GM23338 (cell line): ENCODE data around the gene SCFD1. TPM values are rescaled to one million over a fixed set of nuclear protein-coding genes. Genes with fewer than 3 reads are reported as not detected.

Experiments
- ATAC-seq: fragments of 200-7000 bp; cut with Tn5 transposase; 3 replicates; pipeline ENCODE4 v1.9.1; 2020
- DNase-seq: peaks from one replicate; pipeline ENCODE4 v3.0.0-alpha.2; 2015; ENCODE audit warnings: low spot score
- H2AFZ ChIP-seq: fragments of 200-600 bp; sonication (generic); 2 replicates; pipeline ENCODE4 v1.8.0; 2016; ENCODE audit warnings: antibody characterized with exemption, mild to moderate bottlenecking, moderate library complexity
- H3F3A ChIP-seq: fragments of 200-600 bp; sonication (generic); replicated peaks from 2 replicates; pipeline ENCODE4 v1.8.0; 2017; ENCODE audit warnings: antibody characterized with exemption, mixed run types, low read depth
- H3K27ac ChIP-seq: fragments of 200-600 bp; sonication (generic); 2 replicates; pipeline ENCODE4 v1.6.1; 2016; ENCODE audit warnings: low read depth
- H3K27me3 ChIP-seq: fragments of 200-600 bp; sonication (generic); 2 replicates; pipeline ENCODE4 v1.8.0; 2016; ENCODE audit warnings: mild to moderate bottlenecking, mixed run types, moderate library complexity; ENCODE audit not compliant: insufficient read depth
- H3K36me3 ChIP-seq: fragments of 200-600 bp; sonication (generic); 2 replicates; pipeline ENCODE4 v1.8.0; 2016; ENCODE audit warnings: mild to moderate bottlenecking; ENCODE audit not compliant: insufficient read depth
- H3K4me1 ChIP-seq: fragments of 200-600 bp; sonication (generic); 2 replicates; pipeline ENCODE4 v1.8.0; 2016; ENCODE audit warnings: mild to moderate bottlenecking, moderate library complexity; ENCODE audit not compliant: insufficient read depth
- H3K4me2 ChIP-seq: fragments of 200-600 bp; sonication (generic); 2 replicates; pipeline ENCODE4 v1.7.1; 2017; ENCODE audit warnings: mixed run types
- H3K4me3 ChIP-seq: fragments of 200-600 bp; sonication (generic); 2 replicates; pipeline ENCODE4 v1.6.1; 2016; ENCODE audit warnings: mixed run types
- H3K79me2 ChIP-seq: fragments of 200-600 bp; sonication (generic); replicated peaks from 2 replicates; pipeline ENCODE4 v1.8.0; 2017; ENCODE audit warnings: mild to moderate bottlenecking; ENCODE audit not compliant: insufficient read depth
- H3K9me2 ChIP-seq: fragments of 200-600 bp; sonication (generic); 2 replicates; pipeline ENCODE4 v1.8.0; 2017; ENCODE audit not compliant: insufficient read depth
- H4K20me1 ChIP-seq: fragments of 200-600 bp; sonication (generic); replicated peaks from 2 replicates; pipeline ENCODE4 v1.8.0; 2017; ENCODE audit warnings: mild to moderate bottlenecking; ENCODE audit not compliant: insufficient read depth
- H3K27ac Mint-ChIP-seq: 2 replicates; pipeline ENCODE4 v1.8.0; 2020; ENCODE audit warnings: inconsistent platforms, mild to moderate bottlenecking, moderate library complexity, mixed read lengths
- H3K27me3 Mint-ChIP-seq: 3 replicates; pipeline ENCODE4 v1.8.0; 2022; ENCODE audit warnings: low read depth, mild to moderate bottlenecking, moderate library complexity, mixed read lengths, inconsistent platforms; ENCODE audit not compliant: insufficient read depth, poor library complexity
- H3K36me3 Mint-ChIP-seq: 3 replicates; pipeline ENCODE4 v1.8.0; 2021; ENCODE audit warnings: low read depth, mild to moderate bottlenecking, inconsistent platforms, moderate library complexity, mixed read lengths
- H3K4me1 Mint-ChIP-seq: 3 replicates; pipeline ENCODE4 v1.8.0; 2020; ENCODE audit warnings: mild to moderate bottlenecking, inconsistent platforms, mixed read lengths
- H3K4me3 Mint-ChIP-seq: 3 replicates; pipeline ENCODE4 v1.8.0; 2021; ENCODE audit warnings: moderate library complexity, mild to moderate bottlenecking, inconsistent platforms, mixed read lengths
- H3K9me3 Mint-ChIP-seq: 3 replicates; pipeline ENCODE4 v1.8.0; 2020; ENCODE audit warnings: moderate library complexity, mild to moderate bottlenecking, inconsistent platforms, mixed read lengths
- EZH2 ChIP-seq: fragments of 200-600 bp; sonication (generic); IDR thresholded peaks from one replicate; pipeline ENCODE4 v1.8.0; 2017; ENCODE audit warnings: antibody characterized with exemption, mild to moderate bottlenecking, low read depth; ENCODE audit not compliant: unreplicated experiment
- EZH2phosphoT487 ChIP-seq: fragments of 200-600 bp; sonication (generic); IDR thresholded peaks from one replicate; pipeline ENCODE4 v1.8.1; 2018; ENCODE audit warnings: antibody characterized with exemption; ENCODE audit not compliant: unreplicated experiment
- JUNB ChIP-seq: IDR thresholded peaks from one replicate; pipeline ENCODE4 v1.6.1; 2016; ENCODE audit warnings: antibody characterized with exemption; ENCODE audit not compliant: unreplicated experiment
- NANOG ChIP-seq: IDR thresholded peaks from 2 replicates; pipeline ENCODE4 v1.6.1; 2016; ENCODE audit warnings: antibody characterized with exemption, borderline replicate concordance
- POLR2AphosphoS5 ChIP-seq: IDR thresholded peaks from 2 replicates; pipeline ENCODE4 v1.6.1; 2016; ENCODE audit warnings: antibody characterized with exemption, low read depth
- ZNF114 ChIP-seq: fragments of 250-450 bp; sonication (Bioruptor Pico); IDR thresholded peaks from 2 replicates; pipeline ENCODE4 v1.5.0; 2020; ENCODE audit warnings: mild to moderate bottlenecking, moderate library complexity
- ZNF331 ChIP-seq: fragments of 250-450 bp; sonication (Bioruptor Pico); IDR thresholded peaks from 2 replicates; pipeline ENCODE4 v1.5.0; 2020; ENCODE audit warnings: low read depth, mild to moderate bottlenecking, moderate library complexity
- polyA plus RNA-seq: library from polyadenylated mRNA; unstranded; fragments of >200 nt; fragmentation: Nextera tagmentation; extraction: Ambion mirVana; gene quantifications from 2 replicates; pipeline ENCODE4 v1.2.1, GENCODE V29; 2016
- total RNA-seq: library from RNA; depleted of rRNA; stranded (reverse); fragments of >200 nt; shearing (Covaris generic); gene quantifications from 2 replicates; pipeline ENCODE4 v1.2.3, GENCODE V29; 2014
- TF ChIP-seq, protein P1 (sequence below): IDR thresholded peaks from 2 replicates; pipeline ENCODE4 v1.6.1; 2016; ENCODE audit warnings: antibody characterized with exemption
- TF ChIP-seq, protein P2 (sequence below), 2 experiments: fragments of 200-600 bp in 1 of 2; sonication (generic) in 1 of 2; conservative IDR thresholded peaks; 2 replicates each; pipeline versions ENCODE4 v1.5.1 to v1.6.1; 2016 to 2017; ENCODE audit warnings: antibody characterized with exemption in 2 of 2, low read depth in 2 of 2, mild to moderate bottlenecking in 2 of 2, moderate library complexity in 1 of 2
- TF ChIP-seq, protein P3 (sequence below): fragments of 250-450 bp; sonication (Bioruptor Pico); IDR thresholded peaks from 2 replicates; pipeline ENCODE4 v1.5.0; 2020; ENCODE audit warnings: mild to moderate bottlenecking, moderate library complexity
- TF ChIP-seq, protein P4 (sequence below): IDR thresholded peaks from one replicate; pipeline ENCODE4 v1.6.1; 2018; ENCODE audit warnings: antibody characterized with exemption; ENCODE audit not compliant: unreplicated experiment

The SCFD1 gene
- total and polyA plus RNA-seq, 2 experiments from 2014 or later = 77.6 to 110 TPM

DNA sequence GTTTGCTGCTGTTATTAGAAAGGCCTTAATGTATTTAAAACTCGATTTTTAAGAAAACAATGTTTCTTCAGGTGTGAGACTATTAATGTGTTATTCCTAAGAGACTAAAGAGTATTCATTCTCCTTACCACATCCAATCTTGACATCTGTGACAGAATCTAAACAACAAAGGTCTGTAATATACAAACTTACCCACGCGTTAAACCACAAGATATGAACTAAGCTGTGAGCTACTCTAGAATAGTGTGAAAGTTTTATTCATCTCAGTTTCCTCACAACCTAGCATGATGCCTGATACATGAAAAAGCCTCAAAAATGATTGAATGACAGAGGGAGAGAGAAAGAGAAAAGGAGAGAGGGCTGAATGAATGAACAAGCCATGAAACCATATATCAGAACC, 135.0 kb downstream of the SCFD1 start (continued):
- TF ChIP-seq, protein P1, sequence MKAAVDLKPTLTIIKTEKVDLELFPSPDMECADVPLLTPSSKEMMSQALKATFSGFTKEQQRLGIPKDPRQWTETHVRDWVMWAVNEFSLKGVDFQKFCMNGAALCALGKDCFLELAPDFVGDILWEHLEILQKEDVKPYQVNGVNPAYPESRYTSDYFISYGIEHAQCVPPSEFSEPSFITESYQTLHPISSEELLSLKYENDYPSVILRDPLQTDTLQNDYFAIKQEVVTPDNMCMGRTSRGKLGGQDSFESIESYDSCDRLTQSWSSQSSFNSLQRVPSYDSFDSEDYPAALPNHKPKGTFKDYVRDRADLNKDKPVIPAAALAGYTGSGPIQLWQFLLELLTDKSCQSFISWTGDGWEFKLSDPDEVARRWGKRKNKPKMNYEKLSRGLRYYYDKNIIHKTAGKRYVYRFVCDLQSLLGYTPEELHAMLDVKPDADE = no peak
- TF ChIP-seq JUNB = no peak
- no peak for TF ChIP-seq NANOG
- TF ChIP-seq, protein P2, sequence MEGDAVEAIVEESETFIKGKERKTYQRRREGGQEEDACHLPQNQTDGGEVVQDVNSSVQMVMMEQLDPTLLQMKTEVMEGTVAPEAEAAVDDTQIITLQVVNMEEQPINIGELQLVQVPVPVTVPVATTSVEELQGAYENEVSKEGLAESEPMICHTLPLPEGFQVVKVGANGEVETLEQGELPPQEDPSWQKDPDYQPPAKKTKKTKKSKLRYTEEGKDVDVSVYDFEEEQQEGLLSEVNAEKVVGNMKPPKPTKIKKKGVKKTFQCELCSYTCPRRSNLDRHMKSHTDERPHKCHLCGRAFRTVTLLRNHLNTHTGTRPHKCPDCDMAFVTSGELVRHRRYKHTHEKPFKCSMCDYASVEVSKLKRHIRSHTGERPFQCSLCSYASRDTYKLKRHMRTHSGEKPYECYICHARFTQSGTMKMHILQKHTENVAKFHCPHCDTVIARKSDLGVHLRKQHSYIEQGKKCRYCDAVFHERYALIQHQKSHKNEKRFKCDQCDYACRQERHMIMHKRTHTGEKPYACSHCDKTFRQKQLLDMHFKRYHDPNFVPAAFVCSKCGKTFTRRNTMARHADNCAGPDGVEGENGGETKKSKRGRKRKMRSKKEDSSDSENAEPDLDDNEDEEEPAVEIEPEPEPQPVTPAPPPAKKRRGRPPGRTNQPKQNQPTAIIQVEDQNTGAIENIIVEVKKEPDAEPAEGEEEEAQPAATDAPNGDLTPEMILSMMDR (conservative IDR thresholded peaks at IDR 0.05; ENCODE audit: low read depth in 2 of 2) = no peak
- TF ChIP-seq ZNF331 (CRISPR knock-in tag) = no peak

DNA sequence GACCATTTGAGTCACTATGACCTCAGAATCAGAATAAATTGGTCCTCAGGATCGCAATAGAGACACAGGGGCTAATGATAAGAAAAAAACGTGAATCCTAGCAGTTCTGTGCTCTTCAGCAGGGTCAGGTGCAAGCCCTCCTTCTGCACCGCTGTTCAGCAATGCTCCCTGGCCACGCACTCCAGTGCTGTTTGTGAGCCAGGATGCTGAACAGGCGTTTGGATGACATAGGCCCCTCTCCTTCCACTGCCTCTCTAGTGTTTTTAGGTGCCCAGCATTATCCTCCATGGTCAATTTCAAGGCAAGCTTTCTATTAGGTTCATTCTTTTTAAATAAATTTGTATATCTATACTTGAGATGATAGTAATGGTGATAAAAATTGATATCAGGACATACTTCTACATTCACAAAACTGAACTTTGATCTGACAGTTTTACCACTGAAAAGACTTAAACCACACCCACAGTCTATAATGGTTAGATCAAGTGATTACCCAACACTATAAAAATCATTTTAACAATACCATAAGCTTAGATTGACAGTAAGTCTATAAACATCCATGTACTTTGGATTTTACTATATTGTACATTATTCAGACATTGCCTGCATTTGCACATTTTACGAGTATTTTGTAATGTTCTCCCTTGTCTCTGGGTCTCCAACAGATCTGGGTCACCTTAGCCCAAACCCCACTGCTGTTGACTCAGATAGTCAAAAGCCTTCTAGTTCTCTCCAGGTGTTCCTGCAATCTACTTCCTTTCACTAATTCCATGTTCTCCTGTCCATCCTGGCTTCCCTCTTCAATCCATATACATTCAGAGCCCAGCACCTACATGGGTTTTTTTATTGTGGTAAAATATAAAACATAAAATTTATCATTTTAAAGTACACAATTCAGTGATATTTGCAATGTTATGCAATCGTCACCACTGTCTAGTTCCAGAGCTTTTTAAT, 137.3 kb downstream of the SCFD1 start:
- ATAC-seq (no peak), DNase-seq (no peak)
- no peak overlapping the region for H2AFZ ChIP-seq
- H4K20me1 ChIP-seq = no peaks in the 10 kb centered on the region
- H3K36me3 Mint-ChIP-seq = peaks cover 16% of the 10 kb centered on the region; the same call in 2 of the 3 replicates
- no peaks in the 10 kb centered on the region for H3F3A ChIP-seq
- no peak overlapping the region for H3K4me3 ChIP-seq
- H3K9me2 ChIP-seq = no peaks in the 10 kb centered on the region
- no peak overlapping the region for H3K27ac ChIP-seq
- H3K4me2 ChIP-seq = no peak overlapping the region
- H3K27ac Mint-ChIP-seq = no peak overlapping the region
- H3K27me3 ChIP-seq = no peaks in the 10 kb centered on the region
- peaks cover 24% of the 10 kb centered on the region for H3K9me3 Mint-ChIP-seq
- H3K4me3 Mint-ChIP-seq = no peak overlapping the region
- no peaks in the 10 kb centered on the region for H3K4me1 Mint-ChIP-seq
- H3K4me1 ChIP-seq = no peaks in the 10 kb centered on the region
- peaks cover 2% of the 10 kb centered on the region for H3K27me3 Mint-ChIP-seq
- H3K79me2 ChIP-seq = no peaks in the 10 kb centered on the region
- peaks cover 10% of the 10 kb centered on the region; the same call in 1 of the 2 replicates for H3K36me3 ChIP-seq
- TF ChIP-seq ZNF331 (CRISPR knock-in tag) = no peak
- TF ChIP-seq, protein P3, sequence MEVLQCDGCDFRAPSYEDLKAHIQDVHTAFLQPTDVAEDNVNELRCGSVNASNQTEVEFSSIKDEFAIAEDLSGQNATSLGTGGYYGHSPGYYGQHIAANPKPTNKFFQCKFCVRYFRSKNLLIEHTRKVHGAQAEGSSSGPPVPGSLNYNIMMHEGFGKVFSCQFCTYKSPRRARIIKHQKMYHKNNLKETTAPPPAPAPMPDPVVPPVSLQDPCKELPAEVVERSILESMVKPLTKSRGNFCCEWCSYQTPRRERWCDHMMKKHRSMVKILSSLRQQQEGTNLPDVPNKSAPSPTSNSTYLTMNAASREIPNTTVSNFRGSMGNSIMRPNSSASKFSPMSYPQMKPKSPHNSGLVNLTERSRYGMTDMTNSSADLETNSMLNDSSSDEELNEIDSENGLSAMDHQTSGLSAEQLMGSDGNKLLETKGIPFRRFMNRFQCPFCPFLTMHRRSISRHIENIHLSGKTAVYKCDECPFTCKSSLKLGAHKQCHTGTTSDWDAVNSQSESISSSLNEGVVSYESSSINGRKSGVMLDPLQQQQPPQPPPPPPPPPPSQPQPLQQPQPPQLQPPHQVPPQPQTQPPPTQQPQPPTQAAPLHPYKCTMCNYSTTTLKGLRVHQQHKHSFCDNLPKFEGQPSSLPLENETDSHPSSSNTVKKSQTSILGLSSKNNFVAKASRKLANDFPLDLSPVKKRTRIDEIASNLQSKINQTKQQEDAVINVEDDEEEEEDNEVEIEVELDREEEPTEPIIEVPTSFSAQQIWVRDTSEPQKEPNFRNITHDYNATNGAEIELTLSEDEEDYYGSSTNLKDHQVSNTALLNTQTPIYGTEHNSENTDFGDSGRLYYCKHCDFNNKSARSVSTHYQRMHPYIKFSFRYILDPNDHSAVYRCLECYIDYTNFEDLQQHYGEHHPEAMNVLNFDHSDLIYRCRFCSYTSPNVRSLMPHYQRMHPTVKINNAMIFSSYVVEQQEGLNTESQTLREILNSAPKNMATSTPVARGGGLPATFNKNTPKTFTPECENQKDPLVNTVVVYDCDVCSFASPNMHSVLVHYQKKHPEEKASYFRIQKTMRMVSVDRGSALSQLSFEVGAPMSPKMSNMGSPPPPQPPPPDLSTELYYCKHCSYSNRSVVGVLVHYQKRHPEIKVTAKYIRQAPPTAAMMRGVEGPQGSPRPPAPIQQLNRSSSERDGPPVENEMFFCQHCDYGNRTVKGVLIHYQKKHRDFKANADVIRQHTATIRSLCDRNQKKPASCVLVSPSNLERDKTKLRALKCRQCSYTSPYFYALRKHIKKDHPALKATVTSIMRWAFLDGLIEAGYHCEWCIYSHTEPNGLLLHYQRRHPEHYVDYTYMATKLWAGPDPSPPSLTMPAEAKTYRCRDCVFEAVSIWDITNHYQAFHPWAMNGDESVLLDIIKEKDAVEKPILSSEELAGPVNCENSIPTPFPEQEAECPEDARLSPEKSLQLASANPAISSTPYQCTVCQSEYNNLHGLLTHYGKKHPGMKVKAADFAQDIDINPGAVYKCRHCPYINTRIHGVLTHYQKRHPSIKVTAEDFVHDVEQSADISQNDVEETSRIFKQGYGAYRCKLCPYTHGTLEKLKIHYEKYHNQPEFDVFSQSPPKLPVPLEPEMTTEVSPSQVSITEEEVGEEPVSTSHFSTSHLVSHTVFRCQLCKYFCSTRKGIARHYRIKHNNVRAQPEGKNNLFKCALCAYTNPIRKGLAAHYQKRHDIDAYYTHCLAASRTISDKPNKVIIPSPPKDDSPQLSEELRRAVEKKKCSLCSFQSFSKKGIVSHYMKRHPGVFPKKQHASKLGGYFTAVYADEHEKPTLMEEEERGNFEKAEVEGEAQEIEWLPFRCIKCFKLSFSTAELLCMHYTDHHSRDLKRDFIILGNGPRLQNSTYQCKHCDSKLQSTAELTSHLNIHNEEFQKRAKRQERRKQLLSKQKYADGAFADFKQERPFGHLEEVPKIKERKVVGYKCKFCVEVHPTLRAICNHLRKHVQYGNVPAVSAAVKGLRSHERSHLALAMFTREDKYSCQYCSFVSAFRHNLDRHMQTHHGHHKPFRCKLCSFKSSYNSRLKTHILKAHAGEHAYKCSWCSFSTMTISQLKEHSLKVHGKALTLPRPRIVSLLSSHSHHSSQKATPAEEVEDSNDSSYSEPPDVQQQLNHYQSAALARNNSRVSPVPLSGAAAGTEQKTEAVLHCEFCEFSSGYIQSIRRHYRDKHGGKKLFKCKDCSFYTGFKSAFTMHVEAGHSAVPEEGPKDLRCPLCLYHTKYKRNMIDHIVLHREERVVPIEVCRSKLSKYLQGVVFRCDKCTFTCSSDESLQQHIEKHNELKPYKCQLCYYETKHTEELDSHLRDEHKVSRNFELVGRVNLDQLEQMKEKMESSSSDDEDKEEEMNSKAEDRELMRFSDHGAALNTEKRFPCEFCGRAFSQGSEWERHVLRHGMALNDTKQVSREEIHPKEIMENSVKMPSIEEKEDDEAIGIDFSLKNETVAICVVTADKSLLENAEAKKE (CRISPR knock-in tag) = no peak
- TF ChIP-seq ZNF114 (CRISPR knock-in tag) = no peak
- no peak for TF ChIP-seq EZH2
- no peak for TF ChIP-seq NANOG
- TF ChIP-seq, protein P4, sequence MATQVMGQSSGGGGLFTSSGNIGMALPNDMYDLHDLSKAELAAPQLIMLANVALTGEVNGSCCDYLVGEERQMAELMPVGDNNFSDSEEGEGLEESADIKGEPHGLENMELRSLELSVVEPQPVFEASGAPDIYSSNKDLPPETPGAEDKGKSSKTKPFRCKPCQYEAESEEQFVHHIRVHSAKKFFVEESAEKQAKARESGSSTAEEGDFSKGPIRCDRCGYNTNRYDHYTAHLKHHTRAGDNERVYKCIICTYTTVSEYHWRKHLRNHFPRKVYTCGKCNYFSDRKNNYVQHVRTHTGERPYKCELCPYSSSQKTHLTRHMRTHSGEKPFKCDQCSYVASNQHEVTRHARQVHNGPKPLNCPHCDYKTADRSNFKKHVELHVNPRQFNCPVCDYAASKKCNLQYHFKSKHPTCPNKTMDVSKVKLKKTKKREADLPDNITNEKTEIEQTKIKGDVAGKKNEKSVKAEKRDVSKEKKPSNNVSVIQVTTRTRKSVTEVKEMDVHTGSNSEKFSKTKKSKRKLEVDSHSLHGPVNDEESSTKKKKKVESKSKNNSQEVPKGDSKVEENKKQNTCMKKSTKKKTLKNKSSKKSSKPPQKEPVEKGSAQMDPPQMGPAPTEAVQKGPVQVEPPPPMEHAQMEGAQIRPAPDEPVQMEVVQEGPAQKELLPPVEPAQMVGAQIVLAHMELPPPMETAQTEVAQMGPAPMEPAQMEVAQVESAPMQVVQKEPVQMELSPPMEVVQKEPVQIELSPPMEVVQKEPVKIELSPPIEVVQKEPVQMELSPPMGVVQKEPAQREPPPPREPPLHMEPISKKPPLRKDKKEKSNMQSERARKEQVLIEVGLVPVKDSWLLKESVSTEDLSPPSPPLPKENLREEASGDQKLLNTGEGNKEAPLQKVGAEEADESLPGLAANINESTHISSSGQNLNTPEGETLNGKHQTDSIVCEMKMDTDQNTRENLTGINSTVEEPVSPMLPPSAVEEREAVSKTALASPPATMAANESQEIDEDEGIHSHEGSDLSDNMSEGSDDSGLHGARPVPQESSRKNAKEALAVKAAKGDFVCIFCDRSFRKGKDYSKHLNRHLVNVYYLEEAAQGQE = no peak
- no peak for TF ChIP-seq EZH2phosphoT487
- TF ChIP-seq POLR2AphosphoS5 = no peak
